ENCODE results near the gene FAM156B. TPM values are rescaled to one million over a fixed set of nuclear protein-coding genes. Genes with fewer than 3 reads are reported as not detected.
"Not testable (repeated sequence)": the region's sequence is repeated elsewhere in the genome, so short reads cannot be mapped to it uniquely, and the experiment has no call there.

FAM156B gene
- total RNA-seq, 1 experiment from 2014 or later, result 6.2 TPM

GRCh38 chrX:52923781-52924241, 26.7 kb downstream of the FAM156B start:
- peak; percentile 68 for DNase-seq (ENCODE audit: low spot score)

GRCh38 chrX:52930214-52930613, 33.1 kb downstream of the FAM156B start:
- not testable (repeated sequence) for DNase-seq (ENCODE audit: low spot score)

GRCh38 chrX:52933213-52933612, 36.1 kb downstream of the FAM156B start:
- no peak for DNase-seq (ENCODE audit: low spot score)

- no peak for DNase-seq (ENCODE audit: low spot score)
Observed at GRCh38 chrX:52933976-52934703, 37.0 kb downstream of the FAM156B start.

- DNase-seq (ENCODE audit: low spot score), result peak; percentile 89
Observed at GRCh38 chrX:52934704-52935469, 37.8 kb downstream of the FAM156B start.

- DNase-seq (ENCODE audit: low spot score), result not testable (repeated sequence)
Observed at GRCh38 chrX:52935470-52935784, 38.3 kb downstream of the FAM156B start.

GRCh38 chrX:52940704-52941103, 43.6 kb downstream of the FAM156B start:
- not testable (repeated sequence) for DNase-seq (ENCODE audit: low spot score)

- not testable (repeated sequence) for DNase-seq (ENCODE audit: low spot score)
Observed at GRCh38 chrX:52941728-52942127, 44.6 kb downstream of the FAM156B start.

- not testable (repeated sequence) for DNase-seq (ENCODE audit: low spot score)
Observed at GRCh38 chrX:52945838-52946494, 48.8 kb downstream of the FAM156B start.

GRCh38 chrX:52947501-52947900, 50.4 kb downstream of the FAM156B start:
- not testable (repeated sequence) for DNase-seq (ENCODE audit: low spot score)

GRCh38 chrX:52948265-52948664, 51.1 kb downstream of the FAM156B start:
- not testable (repeated sequence) for DNase-seq (ENCODE audit: low spot score)

GRCh38 chrX:52949325-52949724, 52.2 kb downstream of the FAM156B start:
- not testable (repeated sequence) for DNase-seq (ENCODE audit: low spot score)

- not testable (repeated sequence) for DNase-seq (ENCODE audit: low spot score)
Observed at GRCh38 chrX:52949884-52950283, 52.8 kb downstream of the FAM156B start.

Other genes starting within 250 kb of the FAM156B start
- not detected in 2 replicates for gene SSX7, start 242.4 kb upstream of the FAM156B start, total RNA-seq (2014; rRNA removed; shearing (Covaris generic))
- gene SSX2, start 190.2 kb upstream of the FAM156B start, total RNA-seq (2014; rRNA removed; shearing (Covaris generic)), result not detected in 2 replicates
- not detected in 2 replicates for gene SSX2B, start 146.1 kb upstream of the FAM156B start, total RNA-seq (2014; rRNA removed; shearing (Covaris generic))
- gene SPANXN5, start 99.9 kb upstream of the FAM156B start, total RNA-seq (2014; rRNA removed; shearing (Covaris generic)), result not detected in 2 replicates
- not detected in 2 replicates for gene XAGE5, start 86.0 kb upstream of the FAM156B start, total RNA-seq (2014; rRNA removed; shearing (Covaris generic))
- not detected in 2 replicates for gene XAGE3, start 29.2 kb upstream of the FAM156B start, total RNA-seq (2014; rRNA removed; shearing (Covaris generic))
- gene FAM156A, start 61.2 kb downstream of the FAM156B start, total RNA-seq (2014; rRNA removed; shearing (Covaris generic)), result 18.9 and 23.0 TPM in 2 replicates
- 0.47 and 0.72 TPM in 2 replicates for gene GPR173, start 151.5 kb downstream of the FAM156B start, total RNA-seq (2014; rRNA removed; shearing (Covaris generic))
- 8.5 and 9.4 TPM in 2 replicates for gene TSPYL2, start 185.0 kb downstream of the FAM156B start, total RNA-seq (2014; rRNA removed; shearing (Covaris generic))
- 4.4 and 6.0 TPM in 2 replicates for gene KANTR, start 196.8 kb downstream of the FAM156B start, total RNA-seq (2014; rRNA removed; shearing (Covaris generic))